Raji (cell line): ENCODE results near the gene POFUT2.

Experiments used
- POLR2A ChIP-seq: IDR thresholded peaks from 2 replicates; pipeline ENCODE4 v1.6.1; 2011; ENCODE audit warnings: low read depth, low read length, control low read depth; ENCODE audit not compliant: insufficient read depth

The POFUT2 gene, protein sequence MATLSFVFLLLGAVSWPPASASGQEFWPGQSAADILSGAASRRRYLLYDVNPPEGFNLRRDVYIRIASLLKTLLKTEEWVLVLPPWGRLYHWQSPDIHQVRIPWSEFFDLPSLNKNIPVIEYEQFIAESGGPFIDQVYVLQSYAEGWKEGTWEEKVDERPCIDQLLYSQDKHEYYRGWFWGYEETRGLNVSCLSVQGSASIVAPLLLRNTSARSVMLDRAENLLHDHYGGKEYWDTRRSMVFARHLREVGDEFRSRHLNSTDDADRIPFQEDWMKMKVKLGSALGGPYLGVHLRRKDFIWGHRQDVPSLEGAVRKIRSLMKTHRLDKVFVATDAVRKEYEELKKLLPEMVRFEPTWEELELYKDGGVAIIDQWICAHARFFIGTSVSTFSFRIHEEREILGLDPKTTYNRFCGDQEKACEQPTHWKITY

DNA sequence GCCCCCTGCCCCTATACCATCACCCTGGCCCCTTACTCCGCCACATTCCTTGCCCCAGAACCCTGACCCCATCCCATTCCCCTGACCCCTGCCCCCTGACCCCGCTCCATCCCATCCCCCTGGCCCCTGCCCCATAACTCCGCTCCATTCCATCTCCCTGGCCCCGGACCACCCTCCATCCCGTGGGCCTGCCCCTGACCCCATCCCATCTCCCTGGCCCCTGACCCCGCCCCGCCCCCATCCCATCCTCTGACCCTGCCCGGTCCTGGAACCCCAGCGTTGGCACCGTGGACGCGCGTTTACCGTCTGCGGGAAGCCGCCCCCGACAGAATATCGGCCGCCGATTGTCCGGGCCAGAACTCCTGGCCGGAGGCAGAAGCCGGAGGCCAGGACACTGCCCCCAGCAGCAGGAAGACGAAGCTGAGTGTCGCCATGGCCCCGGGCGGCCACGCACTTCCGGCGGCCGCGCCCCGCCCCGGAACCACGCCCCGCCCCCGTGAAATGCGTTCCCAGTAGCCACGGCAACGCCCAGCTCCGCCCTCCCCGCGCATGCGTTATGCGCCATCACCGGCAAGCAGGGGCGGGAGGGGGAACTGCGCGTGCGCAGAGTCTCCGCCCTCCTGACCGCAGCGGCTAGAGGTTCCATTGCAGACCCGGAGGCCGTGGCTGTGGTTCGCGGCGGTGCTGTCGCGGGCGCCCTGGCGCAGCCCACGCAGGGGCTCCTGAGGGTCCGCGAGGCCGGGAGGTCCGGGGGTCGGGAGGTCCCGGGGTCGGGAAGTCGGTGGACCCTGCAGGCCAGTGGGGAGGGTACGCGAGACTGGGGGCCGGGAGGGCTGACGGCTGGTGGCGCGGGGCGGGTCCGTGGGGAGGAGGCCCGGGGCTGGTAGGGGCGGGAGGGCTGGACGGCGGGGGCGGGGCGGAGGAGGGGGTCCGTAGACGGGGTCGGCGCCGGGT is at the start of gene POFUT2:
Gene POFUT2, minus strand, starts transcription at position 458 of the 954 bp plus-strand sequence. Its CDS starts 24 bp downstream, at position 434.
- TF ChIP-seq POLR2A = peak; percentile 80

DNA sequence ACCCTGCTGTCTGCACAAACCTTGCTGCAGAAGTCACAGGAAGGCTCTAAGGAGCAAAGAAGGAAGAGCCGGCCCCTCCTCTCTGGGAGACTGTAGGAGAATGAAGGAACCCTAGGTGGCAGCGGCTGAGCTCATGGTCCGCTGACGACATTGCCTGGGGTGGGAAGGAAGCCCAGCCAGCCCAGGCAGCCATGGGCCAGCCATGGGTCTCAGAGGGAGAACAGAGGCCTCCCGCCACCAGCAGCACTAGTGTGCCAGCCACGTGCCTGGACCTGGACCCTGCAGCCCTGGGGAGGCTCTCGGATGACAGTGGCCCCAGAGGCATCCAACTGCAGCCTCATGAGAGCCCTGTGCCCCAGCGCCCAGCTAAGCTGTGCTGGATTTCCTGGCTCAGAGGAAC is 49.2 kb upstream of the POFUT2 start:
- no peak for TF ChIP-seq POLR2A

DNA sequence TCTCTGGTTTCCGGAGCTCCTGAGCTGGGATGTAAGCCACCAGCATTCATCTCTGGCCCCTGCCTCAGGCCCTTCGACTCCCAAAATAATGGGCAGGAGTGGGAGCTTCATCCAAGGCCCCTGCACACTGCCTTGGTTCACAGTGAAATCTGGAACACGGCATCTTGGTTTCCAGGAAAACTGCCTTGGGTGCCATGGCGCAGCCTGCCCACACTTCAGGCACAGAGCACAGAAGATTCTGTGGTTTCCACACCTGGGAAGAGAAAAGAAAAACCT is 48.8 kb upstream of the POFUT2 start:
- TF ChIP-seq POLR2A = no peak

DNA sequence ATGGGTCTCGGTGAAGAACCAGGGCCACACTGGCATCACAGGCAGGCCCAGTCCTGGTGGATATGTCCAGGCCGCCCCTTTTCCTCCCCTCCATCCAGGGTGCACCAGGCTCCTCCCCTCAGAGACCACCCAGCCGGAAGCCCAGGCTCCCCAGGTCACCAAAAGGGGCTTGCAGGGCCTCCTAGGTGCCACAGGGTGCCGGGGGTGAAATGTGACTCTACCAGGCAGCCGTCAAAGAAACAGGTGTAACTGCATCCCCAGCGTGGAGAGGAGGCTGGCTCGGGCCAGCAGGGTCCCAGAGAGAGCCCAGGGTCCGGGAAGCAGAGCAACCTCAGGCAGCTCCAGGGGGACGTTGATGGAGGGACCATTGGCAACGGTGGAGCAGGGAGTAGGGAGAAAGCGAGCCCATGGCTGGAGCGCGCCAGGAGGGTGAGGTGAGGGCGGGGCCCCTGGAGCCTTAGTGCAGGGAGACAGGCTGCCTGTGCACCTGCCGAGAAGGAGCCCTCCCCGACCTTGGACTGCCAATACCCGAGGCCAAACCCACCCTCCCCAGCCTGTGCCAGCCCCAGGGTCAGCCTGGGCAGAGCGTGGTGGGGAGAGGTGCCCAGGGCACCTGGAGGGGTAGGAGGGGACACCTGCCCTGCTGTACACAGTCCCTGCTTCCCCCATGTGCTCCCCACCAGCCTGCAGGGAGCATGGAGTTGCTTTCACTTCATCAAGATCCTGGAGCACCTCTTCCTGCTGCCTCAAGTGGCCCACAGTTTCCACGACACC is 48.3 kb upstream of the POFUT2 start:
- no peak for TF ChIP-seq POLR2A

DNA sequence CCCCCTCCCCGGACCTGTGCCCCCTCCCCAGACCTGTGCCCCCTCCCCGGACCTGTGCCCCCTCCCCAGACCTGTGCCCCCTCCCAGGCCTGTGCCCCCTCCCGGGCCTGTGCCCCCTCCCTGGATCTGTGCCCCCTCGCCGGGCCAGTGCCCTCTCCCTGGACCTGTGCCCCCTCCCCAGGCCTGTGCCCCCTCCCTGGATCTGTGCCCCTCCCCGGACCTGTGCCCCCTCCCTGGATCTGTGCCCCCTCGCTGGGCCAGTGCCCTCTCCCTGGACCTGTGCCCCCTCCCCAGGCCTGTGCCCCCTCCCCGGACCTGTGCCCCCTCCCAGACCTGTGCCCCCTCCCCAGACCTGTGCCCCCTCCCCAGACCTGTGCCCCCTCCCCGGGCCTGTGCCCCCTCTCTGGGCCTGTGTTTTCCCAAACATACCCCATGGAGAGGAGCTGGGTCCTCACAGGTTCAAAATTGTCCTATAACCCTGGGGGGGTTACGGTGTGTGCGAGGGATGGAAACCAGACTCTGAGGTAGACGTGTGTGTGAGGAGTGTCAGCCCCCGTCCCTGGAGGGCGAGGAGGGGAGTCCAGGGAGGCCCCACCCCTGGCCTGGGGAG is 47.6 kb upstream of the POFUT2 start:
- TF ChIP-seq POLR2A = no peak

DNA sequence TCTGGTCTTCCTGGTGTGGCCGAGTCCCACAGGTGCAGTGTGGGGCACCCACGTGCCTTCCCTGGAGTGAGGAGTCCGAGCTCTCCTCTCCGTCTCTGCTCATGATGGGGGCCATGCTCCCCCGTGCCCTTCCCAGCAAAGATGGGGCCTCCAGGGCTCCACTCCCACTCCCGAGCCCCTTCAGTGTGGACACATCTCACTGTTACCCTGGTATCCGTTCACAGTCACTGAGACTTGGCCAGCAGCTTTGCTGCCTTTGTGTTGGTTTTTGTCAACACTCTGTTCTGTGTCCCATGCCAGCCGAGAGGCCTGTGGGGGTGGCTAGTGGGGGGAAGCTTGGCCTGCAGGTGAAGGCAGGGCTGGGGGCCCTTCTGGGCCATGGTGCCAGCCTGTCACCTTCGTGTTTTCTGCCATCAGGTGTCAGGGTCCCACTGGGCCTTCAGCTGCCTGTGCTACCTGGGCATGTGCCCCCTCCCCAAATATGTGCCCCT is 46.9 kb upstream of the POFUT2 start:
- no peak for TF ChIP-seq POLR2A

DNA sequence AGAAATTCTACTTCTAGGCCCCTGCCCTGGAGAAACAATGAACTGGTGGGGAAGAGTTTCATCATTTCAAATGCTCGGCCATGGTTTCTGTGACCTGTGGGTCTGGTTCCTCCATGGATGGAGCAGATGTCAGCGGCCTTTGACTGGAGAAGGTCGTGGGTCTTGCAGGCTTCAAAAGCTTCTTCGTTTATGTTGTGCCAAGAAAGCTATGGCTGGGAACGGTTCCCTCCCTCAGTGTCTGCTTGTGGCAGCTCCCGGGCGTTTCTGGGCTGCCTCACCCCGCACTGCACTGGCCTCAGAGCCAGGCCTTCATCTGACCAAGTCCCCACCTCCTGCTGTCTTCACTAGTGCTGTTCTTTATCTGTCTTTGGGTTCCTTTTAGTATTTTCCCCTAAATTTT is 46.4 kb upstream of the POFUT2 start:
- no peak for TF ChIP-seq POLR2A

DNA sequence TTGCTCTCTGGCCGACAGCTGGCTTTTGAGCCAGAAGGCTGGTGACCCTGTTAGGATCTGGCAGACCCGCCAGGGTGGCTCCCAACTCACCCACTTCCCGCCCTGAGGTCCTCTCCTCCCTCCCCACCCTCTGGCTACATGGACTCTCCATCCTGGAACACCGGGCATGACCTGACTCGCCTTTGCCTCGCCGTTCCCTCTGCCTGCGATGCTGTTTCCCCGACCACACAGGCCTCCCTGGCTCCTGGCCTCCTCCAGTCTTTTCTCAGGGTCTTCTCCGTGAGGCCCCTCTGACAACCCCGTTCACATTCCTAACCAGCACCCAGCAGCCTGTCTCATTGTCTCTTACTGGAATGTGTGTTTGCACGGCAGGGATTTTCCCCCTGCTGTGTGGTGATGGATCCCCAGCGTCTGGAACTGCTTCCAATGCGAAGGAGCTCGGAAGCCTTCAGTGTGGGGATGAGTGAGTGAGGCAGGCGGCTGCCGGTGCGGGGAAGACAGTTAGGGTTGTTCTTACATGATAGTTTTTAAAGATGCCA is 46.0 kb upstream of the POFUT2 start:
- TF ChIP-seq POLR2A = no peak

DNA sequence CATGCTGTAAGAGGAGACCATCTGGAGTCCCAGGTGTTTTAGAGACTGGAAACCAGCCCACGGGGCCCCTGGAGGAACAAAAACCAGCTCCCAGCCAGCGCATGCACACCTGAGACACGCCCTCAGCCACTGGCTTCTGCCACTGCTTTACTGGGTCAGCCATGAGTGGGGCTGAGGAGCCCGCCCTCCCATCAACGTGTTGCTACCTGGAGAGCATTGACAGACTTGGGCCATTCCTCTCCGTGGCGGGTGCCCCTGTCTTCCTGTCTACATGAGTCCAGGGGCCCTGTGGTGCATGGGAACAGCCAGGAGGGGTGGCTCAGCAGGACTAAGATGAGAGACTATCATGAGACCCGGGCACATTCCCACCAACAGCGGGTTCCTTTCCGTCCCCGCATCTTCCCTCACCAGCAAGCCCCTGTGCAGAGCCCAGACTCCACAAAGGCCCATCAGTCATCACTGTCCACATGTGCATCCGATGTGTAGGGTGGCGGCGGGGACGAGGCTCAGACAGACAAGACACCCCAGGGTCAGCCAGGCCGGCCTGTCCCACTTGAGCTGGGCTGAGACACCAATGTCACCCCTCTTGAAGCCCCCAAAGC is 45.4 kb upstream of the POFUT2 start:
- no peak for TF ChIP-seq POLR2A

DNA sequence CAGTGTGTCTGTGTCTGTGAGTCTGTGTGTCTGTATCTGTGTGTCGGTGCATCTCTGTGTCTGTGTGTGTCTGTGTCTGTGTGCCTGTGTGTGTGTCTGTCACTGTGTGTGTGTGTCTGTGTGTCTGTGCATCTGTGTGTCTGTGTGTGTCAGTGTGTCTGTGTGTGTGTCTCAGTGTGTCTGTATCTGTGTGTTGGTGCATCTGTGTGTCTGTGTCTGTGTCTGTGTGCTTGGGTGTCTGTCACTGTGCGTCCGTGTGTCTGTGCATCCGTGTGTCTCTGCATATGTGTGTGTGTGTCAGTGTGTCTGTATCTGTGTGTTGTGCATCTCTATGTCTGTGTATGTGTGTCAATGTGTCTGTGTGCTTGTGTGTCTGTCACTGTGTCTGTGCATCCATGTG is 44.7 kb upstream of the POFUT2 start:
- no peak for TF ChIP-seq POLR2A

DNA sequence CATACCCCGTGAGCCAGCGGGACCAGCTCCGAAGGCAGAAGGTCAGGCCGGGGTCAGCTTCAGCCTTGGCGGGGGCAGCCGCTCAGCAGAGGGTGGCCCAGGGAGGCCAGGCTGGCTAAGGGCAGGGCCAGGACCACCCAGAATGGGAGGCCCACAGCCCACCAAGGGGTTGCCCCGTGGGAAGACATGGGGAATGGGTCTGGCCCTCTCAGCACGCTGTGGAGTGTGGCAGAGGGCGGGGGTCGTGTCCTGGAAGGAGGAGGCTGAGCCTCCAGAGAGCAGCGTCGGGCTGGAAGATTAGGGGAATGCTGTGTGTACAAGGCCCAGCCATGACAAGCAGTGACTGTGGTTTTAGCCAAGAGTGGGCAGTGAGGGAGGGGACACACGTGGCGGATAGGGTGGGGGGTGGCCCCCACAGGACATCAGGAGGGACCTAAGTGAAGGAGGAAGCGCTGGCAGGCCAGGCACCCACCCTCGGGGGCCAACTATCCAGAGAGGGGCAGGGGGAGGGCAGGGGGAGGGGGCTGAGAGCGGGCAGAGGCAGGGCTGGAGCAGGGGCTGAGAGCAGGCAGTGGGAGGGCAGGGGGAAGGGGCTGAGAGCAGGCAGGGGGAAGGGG is 43.9 kb upstream of the POFUT2 start:
- TF ChIP-seq POLR2A = no peak

DNA sequence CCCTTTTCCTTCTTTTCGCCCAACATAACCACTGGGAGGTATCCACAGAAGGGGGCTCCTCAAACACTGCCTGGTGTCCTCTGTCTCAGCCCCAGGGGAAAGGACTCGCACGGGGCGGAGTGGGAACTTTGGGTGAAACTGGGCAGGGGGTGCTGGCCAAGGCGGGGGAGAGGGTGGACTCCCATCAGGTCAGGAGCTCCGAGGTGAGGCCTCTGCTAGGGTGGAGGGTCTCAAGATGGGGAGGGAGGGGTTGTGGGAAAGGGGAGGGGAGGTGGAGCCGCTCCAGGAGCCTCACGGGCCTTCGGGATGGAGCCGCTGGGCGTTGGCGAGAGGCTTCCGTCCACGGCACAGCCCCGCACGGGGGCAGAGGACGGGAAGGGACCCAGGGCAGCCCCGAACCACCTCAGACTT is 43.2 kb upstream of the POFUT2 start:
- no peak for TF ChIP-seq POLR2A

DNA sequence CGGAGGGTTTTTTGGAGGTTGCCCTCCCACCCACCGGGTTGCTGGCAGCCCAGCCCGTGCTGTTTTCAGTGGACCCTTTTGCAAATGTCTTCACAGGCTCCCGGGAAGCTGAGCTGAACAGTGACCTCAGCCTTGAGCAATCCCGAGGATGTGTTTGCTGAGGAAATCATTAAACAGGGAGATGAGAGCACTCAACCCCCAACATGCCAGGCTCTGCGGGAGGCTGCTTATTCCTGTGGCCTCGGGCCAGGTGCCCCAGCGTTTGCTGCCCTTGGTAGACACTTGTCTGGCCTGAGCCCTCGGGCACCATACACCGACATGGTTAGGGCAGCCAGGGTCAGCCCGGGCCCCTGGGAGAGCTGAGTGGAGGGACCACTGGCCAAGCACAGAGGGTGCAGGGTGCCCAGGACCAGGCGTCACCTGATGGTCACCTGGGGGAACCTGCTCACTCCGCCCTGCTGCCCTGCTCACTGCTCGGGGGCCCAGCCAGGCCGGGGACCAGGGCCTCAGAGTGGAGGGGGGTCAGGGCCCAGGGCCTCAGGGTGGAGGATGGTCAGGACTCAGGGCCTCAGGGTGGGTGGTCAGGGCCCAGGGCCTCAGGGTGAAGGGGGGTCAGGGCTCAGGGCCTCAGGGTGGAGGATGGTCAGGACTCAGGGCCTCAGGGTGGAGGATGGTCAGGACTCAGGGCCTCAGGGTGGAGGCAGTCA is 42.5 kb upstream of the POFUT2 start:
- TF ChIP-seq POLR2A = no peak
